Measurements from ENCODE around the gene PRKAG1.

The PRKAG1 gene

GRCh38 chr12:49034286-49034622 lies 15.7 kb upstream of the PRKAG1 start:
- Histone ChIP-seq H3K9me3 (ENCODE audit: control insufficient read depth, insufficient read depth, low read depth, low read length) (no peaks in the 10 kb centered on the region), H3K36me3 (ENCODE audit: control insufficient read depth in 2 of 2, insufficient read depth in 1 of 2, low read length in 2 of 2) (peaks cover 20 to 97% of the 10 kb centered on the region in 2 experiments), H3K27ac (ENCODE audit: extremely low read depth, low read depth, low read length) (no peak overlapping the region), H3K4me3 (ENCODE audit: low read depth, low read length) (no peak overlapping the region), H3K4me1 (ENCODE audit: control insufficient read depth, insufficient read depth, low read length) (no peaks in the 10 kb centered on the region)
- no peak for TF ChIP-seq ZBTB17 (tag by site-specific recombination; IDR thresholded peaks at IDR 0.05)
- no peak for TF ChIP-seq ZNF530 (tag by site-specific recombination; IDR thresholded peaks at IDR 0.05; ENCODE audit: low read depth)
- TF ChIP-seq ZFHX2 (tag by site-specific recombination; conservative IDR thresholded peaks at IDR 0.05) = peak; percentile 62
- TF ChIP-seq ZBTB1 (tag by site-specific recombination; IDR thresholded peaks at IDR 0.05) = no peak
- no peak for TF ChIP-seq KLF1 (tag by site-specific recombination; IDR thresholded peaks at IDR 0.05)
- no peak for TF ChIP-seq REST (tag by site-specific recombination; IDR thresholded peaks at IDR 0.05)
- no peak for TF ChIP-seq ZNF266 (tag by site-specific recombination; IDR thresholded peaks at IDR 0.05; ENCODE audit: low read depth)
- TF ChIP-seq EGR2 (tag by site-specific recombination; IDR thresholded peaks at IDR 0.05; ENCODE audit: low read depth) = peak; percentile 47; the same call in 1 of the 2 replicates
- CTCF ChIA-PET = interaction anchor here (0.5 to 2.1 kb wide), 4 partner anchors 10 to 256 kb away, joined by 4 to 18 read pairs (median 6); partner anchors contain the start of gene TUBA1B
- POLR2A ChIA-PET = interaction anchor here (0.6 to 0.9 kb wide), 2 partner anchors 13 to 147 kb away, joined by 3 read pairs; no protein-coding TSS in a partner anchor

GRCh38 chr12:49033611-49034285 lies 15.2 kb upstream of the PRKAG1 start:
- Histone ChIP-seq H3K4me3 (ENCODE audit: low read depth, low read length) (no peak overlapping the region), H3K4me1 (ENCODE audit: control insufficient read depth, insufficient read depth, low read length) (no peaks in the 10 kb centered on the region), H3K36me3 (ENCODE audit: control insufficient read depth in 2 of 2, insufficient read depth in 1 of 2, low read length in 2 of 2) (peaks cover 20 to 97% of the 10 kb centered on the region in 2 experiments), H3K9me3 (ENCODE audit: control insufficient read depth, insufficient read depth, low read depth, low read length) (no peaks in the 10 kb centered on the region), H3K27ac (ENCODE audit: extremely low read depth, low read depth, low read length) (no peak overlapping the region)
- TF ChIP-seq WT1 (tag by site-specific recombination; IDR thresholded peaks at IDR 0.05) (no peak), ZNF654 (tag by site-specific recombination; IDR thresholded peaks at IDR 0.05; ENCODE audit: low read depth) (no peak), ZFP69B (tag by site-specific recombination; IDR thresholded peaks at IDR 0.05) (no peak), ZSCAN18 (tag by site-specific recombination; IDR thresholded peaks at IDR 0.05) (no peak), ZNF768 (tag by site-specific recombination; IDR thresholded peaks at IDR 0.05) (no peak), ZNF121 (tag by site-specific recombination; IDR thresholded peaks at IDR 0.05) (no peak)
- CTCF ChIA-PET = interaction anchor here (0.5 to 2.1 kb wide), 3 partner anchors 10 to 255 kb away, joined by 4 to 18 read pairs (median 5); partner anchors contain the start of gene TUBA1B
- POLR2A ChIA-PET = interaction anchor here (0.9 to 1.3 kb wide), 2 partner anchors 13 to 96 kb away, joined by 3 to 4 read pairs; no protein-coding TSS in a partner anchor

DNA sequence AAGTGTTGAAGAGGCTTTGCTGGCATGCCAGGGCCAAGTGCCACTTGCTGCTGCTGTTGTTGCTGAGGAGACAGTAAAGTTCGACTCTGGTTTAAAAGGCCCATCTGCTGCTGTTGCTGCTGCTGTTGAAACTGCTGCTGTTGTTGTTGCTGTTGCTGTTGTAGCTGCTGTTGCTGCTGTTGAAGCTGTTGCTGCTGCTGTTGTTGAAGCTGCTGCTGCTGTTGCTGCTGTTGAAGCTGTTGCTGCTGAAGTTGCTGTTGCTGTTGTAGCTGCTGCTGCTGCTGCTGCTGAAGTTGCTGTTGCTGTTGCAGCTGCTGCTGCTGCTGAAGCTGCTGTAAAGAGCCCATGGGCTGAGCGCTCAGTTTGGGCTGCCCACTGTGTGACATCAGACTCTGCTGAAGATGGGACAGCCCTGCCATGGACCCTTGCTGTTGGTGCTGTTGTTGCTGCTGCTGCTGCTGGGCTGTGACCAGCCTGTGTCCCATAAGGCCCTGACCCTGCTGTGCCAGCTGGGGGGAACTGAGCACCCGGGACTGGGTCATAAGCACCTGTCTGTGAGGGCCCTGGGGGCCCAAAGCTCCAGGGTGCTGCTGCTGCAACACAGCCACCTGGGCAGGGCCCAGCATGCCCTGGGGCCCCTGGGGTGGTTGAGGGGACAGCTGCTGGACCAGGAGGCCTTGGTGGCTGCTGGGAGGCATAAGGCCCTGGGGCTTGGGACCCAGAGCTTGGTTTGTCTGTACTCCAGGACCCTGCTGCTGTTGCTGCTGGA lies 14.3 kb upstream of the PRKAG1 start:
- Histone ChIP-seq H3K27ac (ENCODE audit: extremely low read depth, low read depth, low read length) (no peak overlapping the region), H3K4me3 (ENCODE audit: low read depth, low read length) (no peak overlapping the region), H3K9me3 (ENCODE audit: control insufficient read depth, insufficient read depth, low read depth, low read length) (no peaks in the 10 kb centered on the region), H3K4me1 (ENCODE audit: control insufficient read depth, insufficient read depth, low read length) (no peaks in the 10 kb centered on the region), H3K36me3 (ENCODE audit: control insufficient read depth in 2 of 2, insufficient read depth in 1 of 2, low read length in 2 of 2) (peaks cover 21 to 97% of the 10 kb centered on the region in 2 experiments)
- CTCF ChIA-PET = interaction anchor here (0.7 to 0.9 kb wide), 2 partner anchors 13 to 60 kb away, joined by 3 read pairs; no protein-coding TSS in a partner anchor
- POLR2A ChIA-PET = interaction anchor here (0.7 to 1.3 kb wide), 2 partner anchors 9 to 97 kb away, joined by 3 to 4 read pairs; no protein-coding TSS in a partner anchor
- no peak for TF ChIP-seq MYNN (tag by site-specific recombination; IDR thresholded peaks at IDR 0.05; ENCODE audit: borderline replicate concordance)
- no peak for TF ChIP-seq ZNF169 (tag by site-specific recombination; IDR thresholded peaks at IDR 0.05)
- TF ChIP-seq GLIS1 (tag by site-specific recombination; IDR thresholded peaks at IDR 0.05) = 0 out of 2 replicates have a peak, but pooled peaks have one; percentile 33
- TF ChIP-seq ZIC2 (tag by site-specific recombination; IDR thresholded peaks at IDR 0.05) = peak; percentile 94
- TF ChIP-seq ZNF146 (tag by site-specific recombination; IDR thresholded peaks at IDR 0.05) = no peak
- TF ChIP-seq SCRT2 (tag by site-specific recombination; IDR thresholded peaks at IDR 0.05) = peak; percentile 82
- no peak for TF ChIP-seq ZNF449 (tag by site-specific recombination; IDR thresholded peaks at IDR 0.05)
- peak; percentile 37; the same call in 1 of the 2 replicates for TF ChIP-seq OSR2 (tag by site-specific recombination; IDR thresholded peaks at IDR 0.05)
- TF ChIP-seq ZNF341 (tag by site-specific recombination; IDR thresholded peaks at IDR 0.05; ENCODE audit: low read depth) = peak; percentile 71
- TF ChIP-seq SCRT1 (tag by site-specific recombination; IDR thresholded peaks at IDR 0.05; ENCODE audit: borderline replicate concordance) = 0 out of 2 replicates have a peak, but pooled peaks have one; percentile 45

All from HEK293 (cell line).